ENCODE measurements around the gene TXNRD2. TPM values are rescaled to one million over a fixed set of nuclear protein-coding genes. Genes with fewer than 3 reads are reported as not detected.

TXNRD2 gene
- total and polyA plus RNA-seq, 7 donors: 13.7 to 35.1 (median 21.1) TPM

- TF ChIP-seq CTCF (IDR thresholded peaks at IDR 0.05): no peak
- DNase-seq (no peak), ATAC-seq (no peak)
- Histone ChIP-seq H3K4me3 (no peak overlapping the region), H3K27ac (no peak overlapping the region), H3K4me1 (no peaks in the 10 kb centered on the region), H3K36me3 (ENCODE audit: insufficient read depth in 1 of 2, low read depth in 1 of 2) (no peaks in the 10 kb centered on the region), H3K9me3 (no peaks in the 10 kb centered on the region), H3K27me3 (ENCODE audit: insufficient read depth in 3 of 3, low read length in 2 of 3) (no peaks in the 10 kb centered on the region)
- WGBS, 3 donors: 78 to 91% (median 79%) methylated on average over 7 of the region's 7 CpGs
- intact Hi-C loops (cut with DNase I): no loop called here
These were observed 115.6 kb downstream of the TXNRD2 start for GRCh38 chr22:19825904-19826618.

Other genes with a start within 250 kb of the TXNRD2 start
- gene SEPTIN5, start 227.3 kb downstream of the TXNRD2 start, total RNA-seq: 10 to 100 TPM in 1 of 4 donors, 1 to 10 TPM in 3; 6.0 to 10.9 (median 8.3) TPM
- 1 to 10 TPM; 3.7 to 7.0 (median 4.8) TPM for gene SEPTIN5, start 227.3 kb downstream of the TXNRD2 start, polyA plus RNA-seq
- gene GP1BB, start 218.3 kb downstream of the TXNRD2 start, total RNA-seq: 1 to 10 TPM in 1 of 4 donors, not detected in 3; 1.8 TPM
- gene GP1BB, start 218.3 kb downstream of the TXNRD2 start, polyA plus RNA-seq: under 1 TPM; 0.14 to 0.63 (median 0.53) TPM
- gene TBX1, start 181.0 kb downstream of the TXNRD2 start, total RNA-seq: 100 to 1,000 TPM in 2 of 4 donors, 10 to 100 TPM in 2; 76.0 to 112 (median 91.8) TPM
- 10 to 100 TPM; 18.2 to 80.8 (median 63.8) TPM for gene TBX1, start 181.0 kb downstream of the TXNRD2 start, polyA plus RNA-seq
- 1 to 10 TPM; 1.5 to 3.4 (median 3.0) TPM for gene GNB1L, start 86.9 kb downstream of the TXNRD2 start, total RNA-seq
- 1 to 10 TPM; 3.3 to 7.6 (median 3.6) TPM for gene GNB1L, start 86.9 kb downstream of the TXNRD2 start, polyA plus RNA-seq
- gene RTL10, start 86.9 kb downstream of the TXNRD2 start, total RNA-seq: 1 to 10 TPM; 5.3 to 9.7 (median 8.1) TPM
- gene RTL10, start 86.9 kb downstream of the TXNRD2 start, polyA plus RNA-seq: 1 to 10 TPM; 5.9 to 7.9 (median 6.3) TPM
- gene COMT, start within 50 bp of the TXNRD2 start, total RNA-seq: 100 to 1,000 TPM in 2 of 4 donors, 10 to 100 TPM in 2; 63.6 to 146 (median 115) TPM
- 100 to 1,000 TPM; 100 to 142 (median 117) TPM for gene COMT, start within 50 bp of the TXNRD2 start, polyA plus RNA-seq
- 10 to 100 TPM in 2 of 4 donors, 1 to 10 TPM in 2; 8.7 to 28.0 (median 14.8) TPM for gene ARVCF, start 75.0 kb upstream of the TXNRD2 start, total RNA-seq
- gene ARVCF, start 75.0 kb upstream of the TXNRD2 start, polyA plus RNA-seq: 1 to 10 TPM; 3.6 to 7.3 (median 7.0) TPM
- gene TANGO2, start 79.3 kb upstream of the TXNRD2 start, total RNA-seq: 10 to 100 TPM; 20.6 to 41.0 (median 36.4) TPM
- gene TANGO2, start 79.3 kb upstream of the TXNRD2 start, polyA plus RNA-seq: 10 to 100 TPM; 28.2 to 73.3 (median 28.5) TPM
- 10 to 100 TPM; 12.2 to 19.5 (median 15.0) TPM for gene DGCR8, start 138.4 kb upstream of the TXNRD2 start, total RNA-seq
- gene DGCR8, start 138.4 kb upstream of the TXNRD2 start, polyA plus RNA-seq: 10 to 100 TPM; 10.5 to 21.5 (median 15.3) TPM
- gene RANBP1, start 174.3 kb upstream of the TXNRD2 start, total RNA-seq: 10 to 100 TPM; 32.2 to 55.7 (median 49.0) TPM
- gene RANBP1, start 174.3 kb upstream of the TXNRD2 start, polyA plus RNA-seq: 100 to 1,000 TPM in 1 of 3 donors, 10 to 100 TPM in 2; 44.1 to 161 (median 57.8) TPM
- gene TRMT2A, start 175.4 kb upstream of the TXNRD2 start, total RNA-seq: 10 to 100 TPM; 20.5 to 34.1 (median 24.9) TPM
- 10 to 100 TPM; 20.8 to 32.4 (median 31.6) TPM for gene TRMT2A, start 175.4 kb upstream of the TXNRD2 start, polyA plus RNA-seq
- 10 to 100 TPM; 15.8 to 23.7 (median 22.2) TPM for gene ZDHHC8, start 190.0 kb upstream of the TXNRD2 start, total RNA-seq
- 10 to 100 TPM in 2 of 3 donors, 1 to 10 TPM in 1; 9.7 to 11.8 (median 10.8) TPM for gene ZDHHC8, start 190.0 kb upstream of the TXNRD2 start, polyA plus RNA-seq
- gene CCDC188, start 209.2 kb upstream of the TXNRD2 start, total RNA-seq: under 1 TPM in 2 of 4 donors, not detected in 2; 0.17 to 0.38 TPM
- under 1 TPM; 0.09 to 0.32 (median 0.12) TPM for gene CCDC188, start 209.2 kb upstream of the TXNRD2 start, polyA plus RNA-seq